ENCODE data around the gene PRUNE1.

The PRUNE1 gene, protein sequence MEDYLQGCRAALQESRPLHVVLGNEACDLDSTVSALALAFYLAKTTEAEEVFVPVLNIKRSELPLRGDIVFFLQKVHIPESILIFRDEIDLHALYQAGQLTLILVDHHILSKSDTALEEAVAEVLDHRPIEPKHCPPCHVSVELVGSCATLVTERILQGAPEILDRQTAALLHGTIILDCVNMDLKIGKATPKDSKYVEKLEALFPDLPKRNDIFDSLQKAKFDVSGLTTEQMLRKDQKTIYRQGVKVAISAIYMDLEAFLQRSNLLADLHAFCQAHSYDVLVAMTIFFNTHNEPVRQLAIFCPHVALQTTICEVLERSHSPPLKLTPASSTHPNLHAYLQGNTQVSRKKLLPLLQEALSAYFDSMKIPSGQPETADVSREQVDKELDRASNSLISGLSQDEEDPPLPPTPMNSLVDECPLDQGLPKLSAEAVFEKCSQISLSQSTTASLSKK

DNA sequence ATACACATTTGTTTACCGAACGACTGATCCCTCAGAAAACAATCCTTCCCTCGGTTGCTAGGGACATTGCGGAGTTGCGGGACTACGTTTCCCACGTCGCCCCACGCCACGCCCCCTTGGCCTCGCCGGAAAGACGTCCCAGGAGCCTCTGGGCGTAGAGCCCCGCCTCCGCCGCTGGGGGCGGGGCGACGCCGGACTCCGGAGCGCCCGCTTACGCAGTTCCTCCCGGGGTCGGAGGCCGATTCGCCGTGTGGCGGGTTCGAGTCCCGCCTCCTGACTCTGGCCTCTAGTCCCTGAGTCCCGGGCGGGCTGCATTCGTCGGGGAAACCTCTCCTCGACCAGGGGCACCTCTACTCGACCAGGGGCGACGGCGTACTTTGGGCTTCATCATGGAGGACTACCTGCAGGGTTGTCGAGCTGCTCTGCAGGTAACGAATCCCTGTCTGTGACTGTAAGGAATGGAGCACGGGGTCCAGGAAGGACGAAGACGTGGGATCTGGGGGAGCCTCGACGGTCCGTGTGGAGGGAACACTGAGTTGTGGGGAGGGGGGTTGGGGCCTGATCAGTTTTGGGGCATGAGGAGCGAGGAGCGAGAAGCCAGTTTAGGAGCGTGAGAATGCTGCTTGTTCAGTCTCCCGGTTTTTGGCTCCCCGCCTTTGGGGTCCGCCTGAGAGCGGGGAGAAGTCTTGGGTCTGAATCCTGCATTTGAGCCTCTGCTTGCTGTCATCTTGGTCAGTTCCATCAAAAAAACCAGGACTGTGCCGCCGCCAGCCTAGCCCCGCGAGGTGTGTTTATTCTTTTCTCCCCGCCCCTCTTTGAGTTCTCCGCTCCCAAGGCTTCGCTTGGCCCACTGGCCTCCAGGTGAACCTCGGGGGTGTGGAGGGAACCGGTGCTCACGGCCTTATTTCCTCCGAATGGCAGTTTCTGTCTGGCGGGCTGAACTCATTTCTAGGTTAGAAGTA is at the start of gene PRUNE1:
Gene PRUNE1 (plus strand): TSS at position 206 of the 962 bp plus-strand sequence. CDS start 184 bp downstream, at position 390.
- ChIA-PET CTCF (interaction anchor here (0.8 to 1.4 kb wide), 2 partner anchors 12 to 64 kb away, joined by 3 to 4 read pairs; no protein-coding TSS in a partner anchor), POLR2A (interaction anchor here (0.7 kb wide), 1 partner anchor 9 kb away, joined by 3 read pairs; no protein-coding TSS in a partner anchor)
- peak; percentile 100 for DNase-seq (ENCODE audit: extremely low spot score)
- no peak for TF ChIP-seq ZNF384 (IDR thresholded peaks at IDR 0.05)
- TF ChIP-seq L3MBTL2 (conservative IDR thresholded peaks at IDR 0.05), result peak; percentile 93
- no peak for TF ChIP-seq CTBP1 (IDR thresholded peaks at IDR 0.05; ENCODE audit: borderline replicate concordance)

- CTCF ChIA-PET, result no interaction called here
- POLR2A ChIA-PET, result interaction anchor here (0.8 to 1.0 kb wide), 2 partner anchors 10 to 13 kb away, joined by 3 to 4 read pairs; no protein-coding TSS in a partner anchor
Measured at GRCh38 chr1:150960646-150961045, 47.6 kb upstream of the PRUNE1 start.

GRCh38 chr1:150961756-150962155 is 46.5 kb upstream of the PRUNE1 start:
- POLR2A ChIA-PET, result no interaction called here
- TF ChIP-seq, protein P1, sequence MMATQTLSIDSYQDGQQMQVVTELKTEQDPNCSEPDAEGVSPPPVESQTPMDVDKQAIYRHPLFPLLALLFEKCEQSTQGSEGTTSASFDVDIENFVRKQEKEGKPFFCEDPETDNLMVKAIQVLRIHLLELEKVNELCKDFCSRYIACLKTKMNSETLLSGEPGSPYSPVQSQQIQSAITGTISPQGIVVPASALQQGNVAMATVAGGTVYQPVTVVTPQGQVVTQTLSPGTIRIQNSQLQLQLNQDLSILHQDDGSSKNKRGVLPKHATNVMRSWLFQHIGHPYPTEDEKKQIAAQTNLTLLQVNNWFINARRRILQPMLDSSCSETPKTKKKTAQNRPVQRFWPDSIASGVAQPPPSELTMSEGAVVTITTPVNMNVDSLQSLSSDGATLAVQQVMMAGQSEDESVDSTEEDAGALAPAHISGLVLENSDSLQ (IDR thresholded peaks at IDR 0.05), result no peak
- TF ChIP-seq ELF4 (IDR thresholded peaks at IDR 0.05) (no peak), TARDBP (IDR thresholded peaks at IDR 0.05) (no peak), L3MBTL2 (conservative IDR thresholded peaks at IDR 0.05) (no peak), FOXK2 (IDR thresholded peaks at IDR 0.05) (no peak), CTBP1 (IDR thresholded peaks at IDR 0.05; ENCODE audit: borderline replicate concordance) (no peak), FOXA1 (IDR thresholded peaks at IDR 0.05) (no peak), NFRKB (IDR thresholded peaks at IDR 0.05) (no peak), HDGF (IDR thresholded peaks at IDR 0.05; ENCODE audit: borderline replicate concordance) (no peak), ARNT (IDR thresholded peaks at IDR 0.05) (no peak), LEF1 (IDR thresholded peaks at IDR 0.05; ENCODE audit: borderline replicate concordance) (no peak), SUZ12 (IDR thresholded peaks at IDR 0.05) (no peak)
- CTCF ChIA-PET, result no interaction called here
- no peak for DNase-seq (ENCODE audit: extremely low spot score)

More at GRCh38 chr1:150960646-150961045, 47.6 kb upstream of the PRUNE1 start:
- no peak for DNase-seq (ENCODE audit: extremely low spot score)
- no peak for TF ChIP-seq FOXM1 (IDR thresholded peaks at IDR 0.05; ENCODE audit: borderline replicate concordance)
- TF ChIP-seq BHLHE40 (IDR thresholded peaks at IDR 0.05; ENCODE audit: borderline replicate concordance), result no peak
- TF ChIP-seq SUZ12 (IDR thresholded peaks at IDR 0.05), result no peak
- no peak for TF ChIP-seq ZNF384 (IDR thresholded peaks at IDR 0.05)
- no peak for TF ChIP-seq FOXA1 (IDR thresholded peaks at IDR 0.05)
- no peak for TF ChIP-seq ELF4 (IDR thresholded peaks at IDR 0.05)
- no peak for TF ChIP-seq ARNT (IDR thresholded peaks at IDR 0.05)
- TF ChIP-seq NFRKB (IDR thresholded peaks at IDR 0.05), result no peak
- no peak for TF ChIP-seq HDGF (IDR thresholded peaks at IDR 0.05; ENCODE audit: borderline replicate concordance)
- no peak for TF ChIP-seq SP1 (IDR thresholded peaks at IDR 0.05)
- no peak for TF ChIP-seq FOXK2 (IDR thresholded peaks at IDR 0.05)
- no peak for TF ChIP-seq LEF1 (IDR thresholded peaks at IDR 0.05; ENCODE audit: borderline replicate concordance)
- TF ChIP-seq, protein P1 (IDR thresholded peaks at IDR 0.05), result no peak
- TF ChIP-seq TARDBP (IDR thresholded peaks at IDR 0.05), result no peak

GRCh38 chr1:150963321-150964163 is 44.7 kb upstream of the PRUNE1 start:
- no peak for TF ChIP-seq CTBP1 (IDR thresholded peaks at IDR 0.05; ENCODE audit: borderline replicate concordance)
- TF ChIP-seq, protein P1 (IDR thresholded peaks at IDR 0.05), result no peak
- ChIA-PET POLR2A (interaction anchor here (0.6 to 1.1 kb wide), 3 partner anchors 10 to 276 kb away, joined by 3 to 6 read pairs (median 3); partner anchors contain the start of gene CERS2), CTCF (no interaction called here)
- no peak for DNase-seq (ENCODE audit: extremely low spot score)

- TF ChIP-seq ARNT (IDR thresholded peaks at IDR 0.05), result no peak
- POLR2A ChIA-PET, result interaction anchor here (0.8 kb wide), 1 partner anchor 10 kb away, joined by 3 read pairs; no protein-coding TSS in a partner anchor
- DNase-seq (ENCODE audit: extremely low spot score), result no peak
- CTCF ChIA-PET, result no interaction called here
Measured at GRCh38 chr1:150964164-150964489, 44.1 kb upstream of the PRUNE1 start.
